GM12878 (cell line): ENCODE data around the gene ARHGAP15. TPM values are rescaled to one million over a fixed set of nuclear protein-coding genes. Genes with fewer than 3 reads are reported as not detected.

ENCODE experiments used
- ATAC-seq: fragments of 200-7000 bp; cut with Tn5 transposase; 3 replicates; pipeline ENCODE4 v1.9.1; 2020; ENCODE audit warnings: mild to moderate bottlenecking, moderate library complexity
- BruUV-seq: library from RNA; stranded (reverse); fragments of 400-500 nt; replicated peaks from 2 replicates; lab custom pipeline; 2021; lab: Mats Ljungman, UMichigan
- CTCF ChIA-PET: fragments of 300-600 bp; sonication (Branson Sonifier 250); formaldehyde crosslinking; extraction: SDS; loops from one replicate; lab custom pipeline; 2021; ENCODE audit warnings: inconsistent platforms; lab: Yijun Ruan, JAX
- POLR2A ChIA-PET: fragments of 350-600 bp; formaldehyde crosslinking; extraction: SDS; loops from one replicate; lab custom pipeline; 2021; ENCODE audit warnings: inconsistent platforms; lab: Charles Lee
- RAD21 ChIA-PET: fragments of 300-600 bp; sonication (Branson Sonifier 250); formaldehyde crosslinking; loops from one replicate; lab custom pipeline; 2023; ENCODE audit warnings: antibody characterized with exemption; ENCODE audit not compliant: unreplicated experiment; lab: Charles Lee
- SMC1A ChIA-PET: fragments of 300-600 bp; sonication (Branson Sonifier 250); formaldehyde crosslinking; loops from one replicate; lab custom pipeline; 2023; ENCODE audit not compliant: unreplicated experiment, uncharacterized antibody; lab: Charles Lee
- DNase-seq: peaks from one replicate; pipeline ENCODE4 v3.0.0-alpha.2; 2011; ENCODE audit warnings: low read depth, low spot score
- FAIRE-seq: peaks from 3 replicates; lab custom pipeline; 2011; peaks lifted over from hg19 to GRCh38; lab: Jason Lieb, UNC
- H2AFZ ChIP-seq: 2 replicates; pipeline ENCODE4 v1.6.0; 2011; ENCODE audit warnings: low read depth, low read length, control low read depth; ENCODE audit not compliant: control insufficient read depth
- H3K27ac ChIP-seq: 2 replicates; pipeline ENCODE4 v1.5.1; 2011; ENCODE audit warnings: control low read depth; ENCODE audit not compliant: control insufficient read depth, insufficient read depth
- H3K27me3 ChIP-seq, 2 experiments: replicated peaks in 1 of 2; 2 replicates each; pipeline versions ENCODE4 v1.6.0 to v1.6.1; 2011; ENCODE audit warnings: low read length in 1 of 2; ENCODE audit not compliant: control insufficient read depth in 2 of 2, insufficient read depth in 2 of 2
- H3K36me3 ChIP-seq, 2 experiments: 2 replicates each; pipeline ENCODE4 v1.5.1; 2011; ENCODE audit warnings: low read length in 1 of 2; ENCODE audit not compliant: control insufficient read depth in 2 of 2, insufficient read depth in 2 of 2
- H3K4me1 ChIP-seq: 2 replicates; pipeline ENCODE4 v1.6.1; 2011; ENCODE audit warnings: mild to moderate bottlenecking, low read length, moderate library complexity, mixed read lengths; ENCODE audit not compliant: control insufficient read depth, insufficient read depth
- H3K4me2 ChIP-seq: 2 replicates; pipeline ENCODE4 v1.6.0; 2011; ENCODE audit warnings: control low read depth; ENCODE audit not compliant: control insufficient read depth, insufficient read depth
- H3K4me3 ChIP-seq: fragments of 200-600 bp; sonication (generic); 2 replicates; pipeline ENCODE4 v1.5.1; 2016
- H3K79me2 ChIP-seq: 2 replicates; pipeline ENCODE4 v1.6.0; 2011; ENCODE audit warnings: low read length; ENCODE audit not compliant: control insufficient read depth, insufficient read depth
- H3K9ac ChIP-seq: 2 replicates; pipeline ENCODE4 v1.8.0; 2011; ENCODE audit warnings: low read length, control low read depth, mixed read lengths; ENCODE audit not compliant: control insufficient read depth, insufficient read depth
- H3K9me3 ChIP-seq: replicated peaks from 3 replicates; pipeline ENCODE4 v1.5.1; 2011; ENCODE audit warnings: mild to moderate bottlenecking, low read length; ENCODE audit not compliant: control insufficient read depth, insufficient read depth
- H4K20me1 ChIP-seq: 2 replicates; pipeline ENCODE4 v1.6.0; 2011; ENCODE audit not compliant: control insufficient read depth, insufficient read depth
- CBX3 ChIP-seq: fragments of 200-600 bp; sonication (generic); IDR thresholded peaks from 2 replicates; pipeline ENCODE4 v1.6.1; 2016; ENCODE audit warnings: low read depth, borderline replicate concordance
- CEBPZ ChIP-seq: fragments of 150-350 bp; IDR thresholded peaks from 2 replicates; pipeline ENCODE4 v1.6.1; 2016; ENCODE audit warnings: low read depth, low read length
- CHD2 ChIP-seq: IDR thresholded peaks from 2 replicates; pipeline ENCODE4 v1.6.1; 2011; ENCODE audit warnings: low read depth, low read length, improper control_type of control experiment, borderline replicate concordance
- EED ChIP-seq: sonication (generic); IDR thresholded peaks from 2 replicates; pipeline ENCODE4 v1.6.1; 2016; ENCODE audit warnings: antibody characterized with exemption, low read depth
- HSF1 ChIP-seq: fragments of 150-350 bp; IDR thresholded peaks from 2 replicates; pipeline ENCODE4 v1.6.1; 2014; ENCODE audit warnings: mild to moderate bottlenecking, low read depth, low read length
- MYB ChIP-seq: fragments of 150-350 bp; IDR thresholded peaks from 2 replicates; pipeline ENCODE4 v1.6.1; 2014; ENCODE audit warnings: mild to moderate bottlenecking, low read depth, low read length, borderline replicate concordance
- RBBP5 ChIP-seq: fragments of 200-600 bp; sonication (generic); conservative IDR thresholded peaks from 2 replicates; pipeline ENCODE4 v1.6.1; 2016
- RELA ChIP-seq: fragments of 450-650 bp; IDR thresholded peaks from 2 replicates; pipeline ENCODE4 v1.8.0; 2014; ENCODE audit warnings: borderline replicate concordance; ENCODE audit not compliant: partially characterized antibody
- RELB ChIP-seq: fragments of 450-650 bp; IDR thresholded peaks from 2 replicates; pipeline ENCODE4 v1.6.1; 2017; ENCODE audit warnings: low read depth, mild to moderate bottlenecking, moderate library complexity
- SPI1 ChIP-seq: IDR thresholded peaks from 2 replicates; pipeline ENCODE4 v1.6.1; 2011; ENCODE audit warnings: low read depth, mild to moderate bottlenecking, low read length, moderate library complexity, borderline replicate concordance; ENCODE audit not compliant: insufficient read depth
- YBX1 ChIP-seq: fragments of 450-650 bp; IDR thresholded peaks from 2 replicates; pipeline ENCODE4 v1.6.1; 2016; ENCODE audit warnings: antibody characterized with exemption
- ZBTB4 ChIP-seq: fragments of 450-650 bp; formaldehyde crosslinking; IDR thresholded peaks from 2 replicates; pipeline ENCODE4 v1.4.0; 2022; ENCODE audit warnings: mild to moderate bottlenecking, moderate library complexity
- ZNF207 ChIP-seq: fragments of 450-650 bp; IDR thresholded peaks from 2 replicates; pipeline ENCODE4 v1.6.1; 2014; ENCODE audit warnings: antibody characterized with exemption, mild to moderate bottlenecking, borderline replicate concordance
- ZZZ3 ChIP-seq: IDR thresholded peaks from 2 replicates; pipeline ENCODE4 v1.6.1; 2011; ENCODE audit warnings: low read depth; ENCODE audit not compliant: control insufficient read depth, insufficient read length
- WGBS: methylation state at CpG from one replicate; pipeline ENCODE4 v1.1.6; 2016; ENCODE audit warnings: low lambda C conversion rate; ENCODE audit not compliant: insufficient replicate concordance, insufficient coverage; ENCODE audit errors: missing lambda C conversion rate; 5-methylcytosine and 5-hydroxymethylcytosine counted together
- in situ Hi-C: fragments of 300-500 bp; cut with MboI; formaldehyde crosslinking; loops from 9 replicates; pipeline ENCODE4 v1.14.3; 2018; ENCODE audit warnings: mixed read lengths
- intact Hi-C: fragments of 100-400 bp; cut with micrococcal nuclease; formaldehyde crosslinking; loops from one replicate; pipeline ENCODE4 v1.14.2; 2022; ENCODE audit not compliant: unreplicated experiment
- polyA plus RNA-seq, 11 experiments: library from polyadenylated mRNA; depleted of rRNA in 4 of 11; unstranded in 6 of 11; stranded (reverse) in 5 of 11; fragments of >200 nt; fragmentation: Nextera tagmentation in 4 of 11; fragmentation: Illumina TruSeq in 1 of 11; extraction: Ambion mirVana in 4 of 11; extraction: Trizol in 1 of 11; gene quantifications; 1 replicate in 1 of 11; 2 replicates in 10 of 11; pipeline versions ENCODE4 v1.2.1 to v1.2.3, GENCODE V29; 2011 to 2016; ENCODE audit warnings: inconsistent platforms in 2 of 11, missing spikeins in 2 of 11, low read depth in 1 of 11
- total RNA-seq, 4 experiments: library from RNA; depleted of rRNA in 3 of 4; stranded (reverse); fragments of >200 nt in 3 of 4; fragmentation: Illumina TruSeq in 1 of 4; extraction: Trizol in 1 of 4; gene quantifications; 2 replicates each; pipeline versions ENCODE4 v1.2.1 to v1.2.3, GENCODE V29; 2013 to 2021

Gene ARHGAP15
- total and polyA plus RNA-seq, 10 of the 15 experiments (the other 5 are each of a cell fraction or from before 2014, with no cell fraction given), result 38.0 to 92.6 (median 66.7) TPM

- POLR2A ChIA-PET, result no interaction called here
- no TSS peak for BruUV-seq
- Histone ChIP-seq H3K4me2 (no peak overlapping the region), H3K9ac (no peak overlapping the region), H3K4me1 (no peaks in the 10 kb centered on the region; the same call in 1 of the 2 replicates), H3K9me3 (no peaks in the 10 kb centered on the region), H3K36me3 (peaks cover 2 to 6% of the 10 kb centered on the region in 2 experiments; a peak in 2 of 4 replicates), H3K27ac (no peak overlapping the region), H2AFZ (no peak overlapping the region), H4K20me1 (no peaks in the 10 kb centered on the region), H3K4me3 (no peak overlapping the region), H3K27me3 (no peaks in the 10 kb centered on the region), H3K79me2 (no peaks in the 10 kb centered on the region)
- intact Hi-C loops, result no loop called here
- SMC1A ChIA-PET, result no interaction called here
- no peak for FAIRE-seq
- no peak for ATAC-seq
- WGBS, result 93% methylated on average over 2 of the region's 2 CpGs
- RAD21 ChIA-PET, result no interaction called here
- CTCF ChIA-PET, result interaction anchor here (0.6 to 1.0 kb wide), 2 partner anchors 17 to 248 kb away, joined by 3 to 4 read pairs; no protein-coding TSS in a partner anchor
- in situ Hi-C loops, result no loop called here
- DNase-seq, result no peak
- TF ChIP-seq RELA, result no peak
- no peak for TF ChIP-seq EED
- no peak for TF ChIP-seq HSF1
- TF ChIP-seq CBX3, result no peak
- no peak for TF ChIP-seq CEBPZ
- TF ChIP-seq ZZZ3, result no peak
- TF ChIP-seq YBX1, result no peak
- no peak for TF ChIP-seq ZBTB4 (CRISPR knock-in tag)
- TF ChIP-seq CHD2, result no peak
- no peak for TF ChIP-seq ZNF207
- TF ChIP-seq RELB, result no peak
- TF ChIP-seq RBBP5, result no peak
- TF ChIP-seq SPI1, result no peak
- no peak for TF ChIP-seq MYB
Measured at GRCh38 chr2:143504397-143504796, 375.2 kb downstream of the ARHGAP15 start.
